Esophagus (tissue), 2 donors: ENCODE measurements around the gene RBM17. TPM values are rescaled to one million over a fixed set of nuclear protein-coding genes. Genes with fewer than 3 reads are reported as not detected.
"Not testable (repeated sequence)": the region's sequence is repeated elsewhere in the genome, so short reads cannot be mapped to it uniquely, and the experiment has no call there.

ENCODE experiments used
- H3K27ac ChIP-seq, 2 donors: one replicate each; pipeline ENCODE4 v1.5.1; 2013; ENCODE audit warnings: low read depth in 2 of 2, mild to moderate bottlenecking in 2 of 2, inconsistent platforms in 1 of 2, low read length in 1 of 2, moderate library complexity in 1 of 2
- H3K27me3 ChIP-seq, 2 donors: one replicate each; pipeline ENCODE4 v1.6.1; 2013; ENCODE audit warnings: low read length in 2 of 2, control low read depth in 1 of 2, mild to moderate bottlenecking in 1 of 2; ENCODE audit not compliant: insufficient read depth in 2 of 2, control insufficient read depth in 1 of 2
- H3K36me3 ChIP-seq, 2 donors: one replicate each; pipeline ENCODE4 v1.6.1; 2013; ENCODE audit warnings: low read length in 1 of 2; ENCODE audit not compliant: control insufficient read depth in 2 of 2, insufficient read depth in 2 of 2
- H3K4me1 ChIP-seq, 2 donors: one replicate each; pipeline ENCODE4 v1.6.1; 2013; ENCODE audit warnings: low read length in 1 of 2; ENCODE audit not compliant: control insufficient read depth in 2 of 2, insufficient read depth in 2 of 2
- H3K4me3 ChIP-seq, 2 donors: one replicate each; pipeline ENCODE4 v1.5.1; 2013; ENCODE audit warnings: low read length in 2 of 2, mild to moderate bottlenecking in 2 of 2, low read depth in 1 of 2, moderate library complexity in 1 of 2
- H3K9me3 ChIP-seq, 2 donors: one replicate each; pipeline ENCODE4 v1.6.1; 2013; ENCODE audit warnings: mild to moderate bottlenecking in 2 of 2, low read depth in 1 of 2, low read length in 1 of 2, moderate library complexity in 1 of 2; ENCODE audit not compliant: control insufficient read depth in 2 of 2, insufficient read depth in 1 of 2
- WGBS, 2 donors: extraction: QIAGEN DNeasy Blood & Tissue Kit; methylation state at CpG; one replicate each; pipeline ENCODE4 v1.1.7; 2013; 5-methylcytosine and 5-hydroxymethylcytosine counted together
- polyA plus RNA-seq, 2 donors: library from polyadenylated mRNA; stranded (reverse); fragments of 200-250 nt; gene quantifications; one replicate each; pipeline ENCODE4 v1.2.3, GENCODE V29; 2013
- donor health status: healthy with polysubstance abuse.
- donor health status: Bipolar disorder and iron deficiency.

RBM17 gene
- polyA plus RNA-seq, 2 donors = 51.2 to 57.3 TPM

DNA sequence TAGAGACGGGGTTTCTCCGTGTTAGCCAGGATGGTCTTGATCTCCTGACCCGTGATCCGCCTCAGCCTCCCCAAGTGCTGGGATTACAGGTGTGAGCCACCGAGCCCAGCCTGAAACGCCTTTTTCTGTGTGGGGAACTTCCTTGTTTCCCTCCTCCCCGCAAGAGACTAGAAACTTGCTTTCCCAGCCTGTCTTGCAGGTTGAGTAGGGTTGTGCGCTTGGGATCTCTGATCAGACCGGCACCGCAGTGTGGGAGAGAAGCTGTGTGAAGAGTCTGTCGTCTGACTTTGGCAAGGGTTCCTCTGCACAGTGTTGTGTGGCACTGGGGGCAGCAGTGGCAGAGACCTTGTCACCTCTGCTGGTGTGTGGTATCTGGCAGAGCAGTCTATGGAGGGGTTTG is 28.9 kb downstream of the RBM17 start:
- peak overlapping the region in 1 of 2 donors; percentile 14 for H3K27ac ChIP-seq
- no peak overlapping the region for H3K4me3 ChIP-seq
- WGBS, 2 donors = 80 to 88% methylated on average over 11 of the region's 11 CpGs
- no peaks in the 10 kb centered on the region for H3K27me3 ChIP-seq
- peaks cover 8 to 9% of the 10 kb centered on the region in 2 donors for H3K36me3 ChIP-seq
- H3K4me1 ChIP-seq = peaks cover 0 to 5% of the 10 kb centered on the region in 2 donors
- H3K9me3 ChIP-seq = no peaks in the 10 kb centered on the region

DNA sequence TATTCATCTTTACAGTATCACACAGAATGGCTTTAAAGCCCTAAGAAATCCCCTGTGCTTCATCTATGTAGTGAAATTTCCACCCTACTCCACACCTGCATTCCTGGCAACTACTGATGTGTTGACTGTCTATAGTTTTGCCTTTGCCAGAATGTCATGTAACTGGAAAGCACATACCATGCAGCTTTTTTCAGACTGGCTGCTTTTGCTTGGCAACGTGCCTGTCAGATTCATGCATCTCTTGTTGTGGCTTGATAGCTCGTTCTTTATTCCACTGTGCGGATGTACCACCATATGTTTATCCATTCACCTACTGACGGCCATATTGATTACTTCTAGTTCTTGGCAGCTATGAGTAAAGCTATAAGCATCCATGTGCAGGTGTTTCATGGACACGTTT is 30.6 kb downstream of the RBM17 start:
- Histone ChIP-seq H3K4me1 (peaks cover 0 to 5% of the 10 kb centered on the region in 2 donors), H3K4me3 (no peak overlapping the region), H3K27me3 (no peaks in the 10 kb centered on the region), H3K36me3 (peaks cover 2 to 4% of the 10 kb centered on the region in 2 donors), H3K27ac (no peak overlapping the region), H3K9me3 (no peaks in the 10 kb centered on the region)
- 33 to 39% methylated on average over 5 of the region's 5 CpGs for WGBS, 2 donors

DNA sequence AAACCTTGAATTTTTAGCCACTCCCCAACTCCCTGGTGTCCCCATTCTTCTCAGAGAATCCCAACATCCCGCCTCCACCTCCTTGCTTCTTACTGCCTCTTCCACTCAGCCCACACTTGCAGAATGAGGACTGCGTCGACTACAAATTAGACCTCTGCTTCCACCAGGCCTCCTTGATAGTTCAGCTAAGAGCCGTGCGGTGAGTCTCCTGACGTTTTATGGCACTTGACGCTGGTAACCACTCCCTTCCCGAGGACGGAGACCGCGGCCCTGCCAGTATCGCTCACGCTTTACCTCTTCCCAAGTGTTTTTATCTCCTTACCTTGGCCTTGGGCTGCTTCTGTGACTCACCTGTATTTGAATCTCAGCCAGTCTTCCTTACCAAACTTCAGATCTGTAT is 31.1 kb downstream of the RBM17 start:
- Histone ChIP-seq H3K9me3 (no peaks in the 10 kb centered on the region), H3K36me3 (no peaks in the 10 kb centered on the region), H3K4me3 (no peak overlapping the region), H3K27ac (peak overlapping the region in 1 of 2 donors; percentile 68), H3K4me1 (peaks cover 3 to 5% of the 10 kb centered on the region in 2 donors), H3K27me3 (no peaks in the 10 kb centered on the region)
- 55 to 69% methylated on average over 13 of the region's 13 CpGs for WGBS, 2 donors

DNA sequence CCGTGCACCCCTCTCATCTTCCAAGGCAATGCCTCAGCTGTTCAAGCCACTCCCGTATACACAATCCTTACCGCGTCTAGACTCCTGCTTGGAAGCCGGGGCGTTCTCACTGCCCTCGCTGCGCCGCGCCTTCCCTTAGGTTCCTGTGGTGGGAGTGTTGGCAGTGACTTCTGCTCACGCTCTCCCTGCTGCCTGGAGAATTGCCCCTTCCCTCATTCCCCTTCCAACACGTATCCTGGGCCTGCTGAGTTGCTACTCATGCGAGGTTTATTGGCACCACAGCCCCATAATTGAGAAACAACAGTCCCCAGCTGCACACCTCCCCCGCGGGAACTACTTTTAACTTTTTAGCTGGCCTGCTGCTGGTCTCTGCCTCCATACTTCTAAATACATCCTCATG is 31.9 kb downstream of the RBM17 start:
- peak overlapping the region in 1 of 2 donors; percentile 0 for H3K27ac ChIP-seq
- H3K9me3 ChIP-seq = no peaks in the 10 kb centered on the region
- no peaks in the 10 kb centered on the region for H3K27me3 ChIP-seq
- H3K4me3 ChIP-seq = no peak overlapping the region
- no peaks in the 10 kb centered on the region for H3K36me3 ChIP-seq
- 50 to 56% methylated on average over 15 of the region's 15 CpGs for WGBS, 2 donors
- peaks cover 3 to 5% of the 10 kb centered on the region in 2 donors for H3K4me1 ChIP-seq

DNA sequence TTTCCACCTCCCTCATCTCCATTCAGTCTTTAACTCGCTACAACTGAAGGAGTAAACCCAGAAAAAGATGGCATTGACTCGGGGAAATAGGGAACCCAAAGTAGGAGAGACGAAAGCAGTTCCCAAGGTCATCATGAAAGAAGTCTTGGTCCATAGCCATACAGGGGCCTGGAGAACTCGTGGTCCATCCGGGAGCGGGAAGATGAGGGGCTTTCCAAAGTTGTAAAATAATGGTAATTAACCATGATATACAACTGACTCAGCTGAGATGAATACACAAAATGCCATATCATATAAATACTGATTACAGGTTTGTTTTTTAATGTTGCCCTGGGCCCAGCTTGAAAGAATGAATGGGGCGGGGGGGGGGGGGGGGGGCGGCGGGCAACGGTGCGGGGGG is 32.3 kb downstream of the RBM17 start:
- Histone ChIP-seq H3K9me3 (no peaks in the 10 kb centered on the region), H3K36me3 (no peaks in the 10 kb centered on the region), H3K4me3 (no peak overlapping the region), H3K4me1 (peaks cover 3 to 5% of the 10 kb centered on the region in 2 donors), H3K27ac (no peak overlapping the region), H3K27me3 (no peaks in the 10 kb centered on the region)
- WGBS, 2 donors = 65 to 79% methylated on average over 11 of the region's 11 CpGs

DNA sequence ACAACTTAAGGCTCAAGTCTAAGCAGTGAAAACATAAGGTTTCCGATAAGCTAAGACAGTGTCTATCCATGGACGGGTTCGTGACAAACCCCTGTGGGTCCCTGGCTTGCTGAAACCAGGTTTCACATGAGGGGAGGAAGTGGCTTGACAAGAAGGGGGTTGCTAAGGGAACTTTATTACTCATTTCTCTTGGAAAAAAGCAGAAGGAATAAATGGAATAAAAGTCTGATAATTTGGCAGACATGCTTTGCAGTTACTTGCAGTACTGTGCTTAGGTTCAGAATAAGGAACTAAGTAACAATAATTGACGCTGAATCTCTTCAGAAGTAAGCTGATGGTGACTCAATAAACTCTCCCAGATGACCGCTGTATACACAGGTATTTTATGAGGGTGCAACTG is 34.7 kb downstream of the RBM17 start:
- Histone ChIP-seq H3K27me3 (no peaks in the 10 kb centered on the region), H3K36me3 (no peaks in the 10 kb centered on the region), H3K4me3 (no peak overlapping the region), H3K4me1 (peaks cover 3 to 7% of the 10 kb centered on the region in 2 donors), H3K27ac (no peak overlapping the region), H3K9me3 (no peaks in the 10 kb centered on the region)
- WGBS, 2 donors = 74 to 81% methylated on average over 5 of the region's 5 CpGs

DNA sequence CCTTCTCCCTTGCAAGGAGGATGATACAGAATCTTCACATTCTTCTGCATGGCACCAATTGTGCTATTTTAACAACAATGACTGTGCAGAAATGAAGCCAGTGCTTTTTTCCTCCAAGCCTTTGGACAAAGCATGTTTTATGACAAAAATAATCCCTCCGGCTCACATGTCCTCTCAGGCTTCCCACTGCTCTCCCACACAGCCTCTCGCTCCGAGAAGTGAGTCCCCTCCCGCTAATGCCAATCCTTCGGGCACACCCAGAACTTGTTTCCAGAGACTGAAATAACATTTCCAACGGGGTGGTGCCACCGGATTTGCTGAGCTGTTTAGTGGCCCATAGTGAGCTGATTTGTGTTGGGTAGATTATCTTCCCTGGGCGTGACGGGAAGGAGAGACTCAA is 35.8 kb downstream of the RBM17 start:
- Histone ChIP-seq H3K4me1 (peaks cover 6 to 7% of the 10 kb centered on the region in 2 donors), H3K9me3 (peaks cover 0 to 2% of the 10 kb centered on the region in 2 donors), H3K27ac (peak overlapping the region in 1 of 2 donors; percentile 53), H3K27me3 (no peaks in the 10 kb centered on the region), H3K36me3 (no peaks in the 10 kb centered on the region), H3K4me3 (no peak overlapping the region)
- 20 to 31% methylated on average over 9 of the region's 9 CpGs for WGBS, 2 donors

DNA sequence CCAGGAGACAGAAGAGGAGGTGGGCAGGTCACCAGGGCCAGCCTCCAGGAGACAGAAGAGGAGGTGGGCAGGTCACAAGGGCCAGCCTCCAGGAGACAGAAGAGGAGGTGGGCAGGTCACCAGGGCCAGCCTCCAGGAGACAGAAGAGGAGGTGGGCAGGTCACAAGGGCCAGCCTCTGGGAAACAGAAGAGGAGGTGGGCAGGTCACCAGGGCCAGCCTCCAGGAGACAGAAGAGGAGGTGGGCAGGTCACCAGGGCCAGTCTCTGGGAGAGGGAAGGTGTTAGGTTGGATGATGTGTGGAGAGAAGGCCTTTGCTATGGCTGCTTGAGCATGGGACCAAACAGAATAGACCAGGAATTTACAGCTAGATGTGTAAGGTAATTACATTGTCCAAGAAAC is 38.6 kb downstream of the RBM17 start:
- not testable (repeated sequence) for H3K9me3 ChIP-seq, H3K27ac ChIP-seq, H3K27me3 ChIP-seq, H3K4me3 ChIP-seq, H3K4me1 ChIP-seq, H3K36me3 ChIP-seq

DNA sequence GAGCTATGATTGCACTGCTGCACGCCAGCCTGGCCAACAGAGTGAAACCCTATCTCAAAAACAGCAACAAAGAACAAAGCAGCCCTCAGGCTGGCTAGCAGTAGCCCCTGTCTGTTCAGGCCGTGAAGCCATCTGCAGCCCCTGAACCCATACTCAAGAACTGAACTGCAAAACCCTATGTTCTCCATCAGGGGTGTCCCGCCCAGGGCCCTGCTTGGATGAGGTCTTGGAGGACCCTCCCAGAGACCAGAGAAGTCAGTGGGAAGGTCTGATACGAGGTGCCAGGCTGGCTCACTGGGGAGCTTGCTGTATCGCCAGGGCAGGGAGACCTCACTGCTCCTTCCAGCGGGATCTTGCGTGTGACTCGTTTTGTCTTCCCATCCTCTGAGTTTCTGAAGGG is 39.3 kb downstream of the RBM17 start:
- peaks cover 5 to 6% of the 10 kb centered on the region in 2 donors for H3K4me1 ChIP-seq
- 91 to 92% methylated on average over 8 of the region's 8 CpGs for WGBS, 2 donors
- H3K27me3 ChIP-seq = no peaks in the 10 kb centered on the region
- H3K27ac ChIP-seq = no peak overlapping the region
- no peak overlapping the region for H3K4me3 ChIP-seq
- H3K9me3 ChIP-seq = peaks cover 0 to 2% of the 10 kb centered on the region in 2 donors
- H3K36me3 ChIP-seq = no peaks in the 10 kb centered on the region

DNA sequence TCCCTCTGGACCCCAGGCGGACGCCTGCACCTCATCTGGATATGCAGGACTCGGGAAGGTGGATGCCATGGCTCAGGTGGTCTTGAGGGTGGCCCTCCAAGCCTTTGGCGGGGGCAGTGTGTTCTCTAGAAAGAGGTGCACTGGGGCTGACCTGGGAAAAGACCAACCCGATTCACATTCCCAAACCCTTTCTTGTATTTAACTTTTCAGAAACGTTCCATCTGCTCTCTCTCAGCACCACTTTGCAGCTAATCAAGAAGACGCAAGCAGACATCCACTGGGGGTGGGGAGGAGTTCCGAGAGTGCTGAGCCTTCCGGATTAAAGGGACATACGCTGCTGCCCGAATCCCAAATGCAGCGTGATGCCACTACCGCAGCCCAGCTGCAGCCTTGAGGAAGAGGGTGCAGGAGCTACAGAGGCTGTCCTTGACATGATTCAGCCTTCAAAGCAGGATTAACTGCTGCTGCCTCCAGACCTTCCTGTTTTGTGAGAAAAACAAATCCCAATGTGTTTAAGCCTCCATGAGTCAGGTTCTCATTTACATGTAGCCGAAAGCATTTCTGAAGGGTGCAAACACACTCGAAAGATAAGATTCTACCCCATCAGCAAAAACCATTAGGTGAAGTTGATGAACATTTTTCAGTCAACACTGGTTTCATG is 39.9 kb downstream of the RBM17 start:
- peaks cover 0 to 2% of the 10 kb centered on the region in 2 donors for H3K9me3 ChIP-seq
- WGBS, 2 donors = 32 to 42% methylated on average over 15 of the region's 15 CpGs
- no peak overlapping the region for H3K27ac ChIP-seq
- no peak overlapping the region for H3K4me3 ChIP-seq
- peaks cover 5 to 6% of the 10 kb centered on the region in 2 donors for H3K4me1 ChIP-seq
- H3K27me3 ChIP-seq = no peaks in the 10 kb centered on the region
- no peaks in the 10 kb centered on the region for H3K36me3 ChIP-seq
